Measurements from ENCODE around the gene HES6.

DNA sequence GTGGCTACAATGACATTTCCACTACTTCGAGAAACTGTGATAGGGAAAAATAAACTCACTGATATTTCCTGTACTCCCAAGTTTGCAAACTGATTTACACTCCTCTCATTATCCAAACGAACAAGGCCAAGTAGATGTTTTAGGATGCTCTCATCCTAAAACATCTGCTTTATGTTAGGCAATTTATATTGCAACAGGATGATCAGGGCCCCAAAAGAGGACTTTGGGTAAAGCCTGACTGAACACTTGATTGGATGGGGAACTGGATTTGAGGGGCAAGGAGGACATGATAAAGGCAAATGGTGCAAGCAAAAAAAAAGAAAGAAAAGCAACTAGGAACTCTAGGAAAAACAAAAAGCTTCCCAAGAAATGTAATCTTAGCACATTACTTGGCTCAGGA, 2.1 kb upstream of the HES6 start:
- TF ChIP-seq, protein P1, sequence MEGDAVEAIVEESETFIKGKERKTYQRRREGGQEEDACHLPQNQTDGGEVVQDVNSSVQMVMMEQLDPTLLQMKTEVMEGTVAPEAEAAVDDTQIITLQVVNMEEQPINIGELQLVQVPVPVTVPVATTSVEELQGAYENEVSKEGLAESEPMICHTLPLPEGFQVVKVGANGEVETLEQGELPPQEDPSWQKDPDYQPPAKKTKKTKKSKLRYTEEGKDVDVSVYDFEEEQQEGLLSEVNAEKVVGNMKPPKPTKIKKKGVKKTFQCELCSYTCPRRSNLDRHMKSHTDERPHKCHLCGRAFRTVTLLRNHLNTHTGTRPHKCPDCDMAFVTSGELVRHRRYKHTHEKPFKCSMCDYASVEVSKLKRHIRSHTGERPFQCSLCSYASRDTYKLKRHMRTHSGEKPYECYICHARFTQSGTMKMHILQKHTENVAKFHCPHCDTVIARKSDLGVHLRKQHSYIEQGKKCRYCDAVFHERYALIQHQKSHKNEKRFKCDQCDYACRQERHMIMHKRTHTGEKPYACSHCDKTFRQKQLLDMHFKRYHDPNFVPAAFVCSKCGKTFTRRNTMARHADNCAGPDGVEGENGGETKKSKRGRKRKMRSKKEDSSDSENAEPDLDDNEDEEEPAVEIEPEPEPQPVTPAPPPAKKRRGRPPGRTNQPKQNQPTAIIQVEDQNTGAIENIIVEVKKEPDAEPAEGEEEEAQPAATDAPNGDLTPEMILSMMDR (IDR thresholded peaks at IDR 0.05; ENCODE audit: poor library complexity), result no peak
- no peak for TF ChIP-seq EZH2 (IDR thresholded peaks at IDR 0.05; ENCODE audit: borderline replicate concordance)

Data from hepatocyte (in vitro differentiated cells).